CD4-positive, alpha-beta T cell treated with Interleukin-17A for 4 hours (primary cell): ENCODE results near the gene NPB.
A peak's percentile ranks its signal among the peaks of the same experiment; 100 is the strongest.

ENCODE experiments used
- DNase-seq: peaks from one replicate; pipeline ENCODE4 v3.0.0-alpha.2; 2020; ENCODE audit warnings: mixed read lengths

The NPB gene

DNA sequence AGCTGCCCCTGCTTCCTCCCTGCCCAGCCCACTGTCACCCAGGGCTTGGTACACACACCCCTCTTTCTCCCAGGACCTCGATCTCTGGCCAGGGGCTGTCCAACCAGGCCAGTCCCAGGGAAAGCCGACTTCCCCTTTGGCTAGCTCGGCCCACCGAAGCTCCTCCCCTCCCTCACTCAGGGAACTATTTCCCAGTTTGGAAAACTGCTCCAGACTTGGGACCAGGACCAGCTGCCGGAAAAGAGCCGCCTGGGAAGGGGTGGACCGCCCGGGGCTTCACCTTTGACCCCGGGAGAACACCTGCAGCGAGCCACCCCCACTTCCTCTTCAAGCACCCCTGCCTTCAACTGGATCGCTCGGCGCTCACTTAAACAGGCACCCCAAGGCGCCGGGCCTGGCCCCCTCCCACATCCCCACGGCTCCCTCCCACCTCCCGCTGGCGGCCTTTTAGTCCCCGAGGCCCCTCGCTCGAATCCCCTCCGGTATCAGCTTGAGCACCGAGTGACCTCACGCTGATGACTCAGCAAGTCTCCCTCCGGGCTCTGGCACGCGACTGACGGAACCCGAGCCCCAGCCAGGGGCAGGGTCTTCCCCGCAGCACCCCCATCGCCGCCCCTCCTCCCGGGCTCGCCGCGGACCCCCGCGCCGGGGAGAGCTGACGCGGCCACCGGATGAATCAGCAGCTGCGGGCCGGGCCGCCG is 24.6 kb downstream of the NPB start:
- peak; percentile 73 for DNase-seq

DNA sequence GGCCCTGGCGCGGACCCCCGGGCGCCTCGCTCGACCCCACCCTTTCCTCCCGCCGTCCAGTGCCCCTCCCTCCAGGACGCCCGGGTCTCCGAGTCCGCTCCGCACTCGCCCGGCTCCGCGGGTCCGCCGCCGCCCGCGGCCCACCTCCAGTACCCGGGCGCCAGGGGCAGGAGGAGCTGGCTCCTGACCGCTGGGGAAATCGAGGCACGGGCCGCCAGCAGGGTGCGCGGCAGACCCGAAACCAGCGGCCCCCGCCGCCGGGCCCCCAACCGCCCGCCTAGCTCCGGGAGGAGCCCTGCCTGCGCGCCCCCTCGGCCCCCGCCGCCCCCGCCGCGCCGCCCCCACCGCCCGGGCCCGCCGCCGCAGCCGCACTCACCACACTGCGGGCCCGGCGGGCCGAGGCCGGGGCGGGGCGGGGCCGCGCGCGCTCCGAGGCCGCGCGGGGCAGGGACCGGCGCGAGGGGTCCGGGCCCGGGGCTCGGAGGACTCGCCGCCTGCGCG is 25.2 kb downstream of the NPB start:
- no peak for DNase-seq

DNA sequence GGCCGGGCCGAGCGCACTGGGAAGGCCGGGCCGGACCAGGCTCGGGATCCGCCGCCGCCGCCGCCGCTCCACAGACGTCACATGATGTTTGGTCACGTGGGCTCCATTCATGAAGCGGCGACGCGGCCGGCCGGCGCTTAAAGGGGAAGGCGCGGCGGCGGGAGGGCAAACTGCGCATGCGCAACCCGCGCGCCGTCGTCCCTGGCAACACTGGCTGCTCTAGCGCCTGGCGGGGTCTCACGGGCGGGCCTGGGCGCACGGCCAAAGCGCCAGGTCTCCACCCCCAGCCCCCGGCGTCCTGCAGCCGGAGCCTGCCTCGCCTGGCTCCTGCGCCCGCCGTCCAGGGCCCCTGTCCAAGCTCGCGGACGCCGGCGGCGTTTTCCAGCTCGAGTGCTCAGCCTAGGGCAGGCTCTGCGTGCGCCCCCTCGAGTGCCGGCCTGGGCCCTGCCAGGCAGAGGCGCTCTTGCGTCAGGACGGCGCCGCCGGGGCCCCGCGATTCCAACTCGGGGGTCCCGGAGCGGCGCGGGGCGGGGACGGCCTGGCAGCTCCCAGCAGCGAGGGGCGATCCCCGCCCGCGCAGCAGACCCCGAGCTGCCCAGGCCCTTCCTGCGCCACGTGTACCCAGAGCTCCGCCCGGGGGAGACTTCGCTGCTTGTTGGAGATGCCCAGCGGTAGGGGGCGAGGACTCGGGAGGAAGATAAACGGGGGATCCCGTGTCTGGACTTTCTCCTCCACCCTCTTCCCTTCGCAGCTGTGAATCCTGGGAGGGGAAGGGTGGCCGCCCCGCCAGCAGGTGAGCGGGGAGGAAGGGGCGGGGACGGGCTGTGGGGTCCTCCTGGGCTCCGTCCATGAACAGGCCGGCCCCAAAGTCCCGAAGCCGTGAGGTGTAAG is 25.9 kb downstream of the NPB start, which contains the start of gene MAFG:
MAFG (minus strand) TSS at position 83 of the 891 bp plus-strand sequence. CDS start 4,550 bp downstream, outside the sequence.
- DNase-seq, result peak; percentile 94

DNA sequence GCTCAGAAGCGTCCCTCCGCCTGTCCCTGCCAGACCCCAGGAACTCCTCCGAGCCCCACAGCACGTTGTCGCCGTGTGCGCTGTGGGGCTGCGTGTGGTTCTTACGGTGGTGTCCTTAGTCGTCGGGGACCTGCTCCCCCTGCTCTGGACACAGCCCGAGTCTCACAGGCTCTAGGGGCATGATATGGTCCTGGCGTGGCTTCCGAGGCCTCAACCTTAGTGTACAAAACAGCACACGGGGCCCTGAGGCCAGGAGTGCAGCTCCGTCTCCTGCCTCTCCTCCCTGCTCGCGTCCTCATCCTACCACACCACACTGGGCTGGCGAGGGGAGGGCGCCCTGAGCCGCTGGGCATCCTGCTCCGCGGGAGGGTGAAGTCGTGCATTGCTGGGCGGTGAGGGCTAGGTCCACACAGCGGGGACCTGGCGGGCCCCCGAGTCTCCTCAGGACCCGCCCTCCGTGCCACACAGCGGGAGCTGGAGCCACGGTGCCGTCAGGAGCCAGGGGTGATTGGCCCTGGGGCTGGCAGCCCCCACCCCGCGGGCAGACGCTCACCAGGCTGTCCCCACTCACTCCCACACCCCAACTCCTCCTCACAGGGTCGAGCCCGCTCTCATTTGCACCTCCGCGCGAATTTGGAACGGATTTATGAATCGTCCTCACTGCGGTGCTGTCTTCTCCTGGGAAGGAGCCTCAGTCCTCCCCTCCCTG is 26.7 kb downstream of the NPB start:
- no peak for DNase-seq

DNA sequence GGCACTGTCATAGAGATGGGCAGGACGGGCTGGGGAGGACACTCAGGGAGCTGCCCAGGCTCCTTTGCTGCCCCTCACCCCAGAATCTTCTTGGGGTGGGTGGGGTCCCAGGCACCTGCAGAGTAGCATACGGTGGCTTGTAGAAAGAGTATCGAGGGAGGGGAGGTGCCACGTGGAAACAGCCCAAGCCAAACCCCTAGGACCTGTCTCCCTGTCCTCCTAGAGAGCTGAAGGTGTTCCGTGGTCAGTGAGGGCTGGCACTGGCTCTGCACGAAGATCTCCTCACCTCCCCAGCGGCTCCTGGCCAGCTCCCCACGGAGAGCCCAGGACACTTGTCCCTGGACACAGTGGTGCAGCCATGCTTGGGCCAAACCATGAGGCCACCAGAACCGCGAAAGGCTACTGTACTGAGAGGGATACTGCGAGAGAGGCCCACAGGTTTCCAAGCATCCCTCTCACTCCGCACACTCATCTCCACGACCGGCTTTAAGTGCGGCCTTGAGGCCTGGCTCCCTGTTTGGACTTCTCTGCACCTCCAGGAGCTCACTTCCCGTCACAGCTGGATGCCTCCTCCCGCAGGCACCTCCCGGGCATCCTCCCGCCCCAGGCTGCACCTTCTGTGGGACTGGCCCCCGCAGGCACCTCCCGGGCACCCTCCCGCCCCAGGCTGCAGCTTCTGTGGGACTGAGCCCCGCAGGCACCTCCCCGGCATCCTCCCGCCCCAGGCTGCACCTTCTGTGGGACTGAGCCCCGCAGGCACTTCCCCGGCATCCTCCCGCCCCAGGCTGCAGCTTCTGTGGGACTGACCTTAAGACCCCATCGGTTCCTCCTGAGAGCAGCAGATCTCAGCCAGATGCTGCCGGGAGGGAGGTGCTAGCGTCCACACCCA is 27.5 kb downstream of the NPB start:
- no peak for DNase-seq

DNA sequence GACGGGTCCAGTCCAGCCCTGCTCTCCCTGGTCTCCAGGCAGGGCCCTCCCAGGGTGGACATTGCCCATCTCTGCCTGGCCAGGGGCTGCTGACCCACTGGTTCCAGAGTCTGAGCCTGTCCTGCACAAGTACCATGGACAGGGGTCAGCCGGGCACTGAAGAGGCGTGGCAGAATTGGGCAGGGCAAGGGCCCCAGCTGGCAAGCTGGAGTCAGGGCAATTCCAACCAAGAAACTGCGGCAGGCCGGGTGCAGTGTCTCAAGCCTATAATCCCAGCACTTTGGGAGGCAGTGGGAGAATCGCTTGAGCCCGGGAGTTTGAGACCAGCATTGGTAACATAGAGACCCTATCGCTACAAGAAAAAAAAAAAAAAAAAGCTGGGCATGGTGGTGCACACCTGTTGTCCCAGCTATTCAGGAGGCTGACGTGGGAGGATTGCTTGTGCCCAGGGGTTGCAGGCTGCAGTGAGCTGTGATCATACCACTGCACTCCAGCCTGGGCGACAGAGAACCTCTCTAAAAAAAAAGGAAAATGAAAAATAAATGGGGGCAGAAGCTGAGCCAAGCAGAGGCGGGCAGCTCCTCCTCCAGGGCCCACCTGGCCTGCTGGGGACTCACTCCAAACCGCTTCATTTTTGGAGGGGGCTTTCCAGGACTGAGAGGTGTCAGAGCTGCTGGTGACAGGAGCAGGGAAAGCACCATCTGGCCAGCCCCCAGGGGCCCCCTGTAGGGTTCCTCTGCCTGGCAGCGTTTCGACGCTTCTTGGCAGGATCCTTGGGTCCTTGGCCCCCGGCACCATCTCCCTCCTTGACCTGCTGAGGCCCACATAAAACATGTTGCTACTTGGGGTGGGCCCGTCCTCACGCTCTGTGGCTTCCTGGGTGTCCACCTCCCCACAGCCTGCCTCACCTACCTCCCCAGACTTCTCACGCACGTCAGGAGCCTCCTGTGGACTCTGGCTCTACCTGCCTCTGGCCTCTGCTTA is 28.4 kb downstream of the NPB start:
- no peak for DNase-seq

DNA sequence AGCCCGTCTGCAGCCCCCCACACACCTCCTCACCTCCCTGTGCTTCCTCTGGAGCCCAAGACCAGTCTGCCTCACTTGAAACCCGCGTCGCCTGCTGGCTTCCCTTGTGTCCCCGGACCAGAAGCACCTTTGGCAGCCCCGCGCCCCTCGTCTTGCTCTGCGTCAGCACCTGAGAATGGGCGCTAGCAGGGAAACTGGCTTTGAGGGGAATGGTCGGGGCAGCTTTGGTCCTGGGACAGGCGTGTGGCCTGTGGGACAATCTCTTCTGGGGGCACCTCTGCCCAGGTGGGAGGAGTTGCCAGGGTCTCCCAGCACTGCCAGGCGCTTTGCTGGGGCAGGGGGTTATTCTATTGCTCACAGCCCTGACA is 29.1 kb downstream of the NPB start:
- no peak for DNase-seq

DNA sequence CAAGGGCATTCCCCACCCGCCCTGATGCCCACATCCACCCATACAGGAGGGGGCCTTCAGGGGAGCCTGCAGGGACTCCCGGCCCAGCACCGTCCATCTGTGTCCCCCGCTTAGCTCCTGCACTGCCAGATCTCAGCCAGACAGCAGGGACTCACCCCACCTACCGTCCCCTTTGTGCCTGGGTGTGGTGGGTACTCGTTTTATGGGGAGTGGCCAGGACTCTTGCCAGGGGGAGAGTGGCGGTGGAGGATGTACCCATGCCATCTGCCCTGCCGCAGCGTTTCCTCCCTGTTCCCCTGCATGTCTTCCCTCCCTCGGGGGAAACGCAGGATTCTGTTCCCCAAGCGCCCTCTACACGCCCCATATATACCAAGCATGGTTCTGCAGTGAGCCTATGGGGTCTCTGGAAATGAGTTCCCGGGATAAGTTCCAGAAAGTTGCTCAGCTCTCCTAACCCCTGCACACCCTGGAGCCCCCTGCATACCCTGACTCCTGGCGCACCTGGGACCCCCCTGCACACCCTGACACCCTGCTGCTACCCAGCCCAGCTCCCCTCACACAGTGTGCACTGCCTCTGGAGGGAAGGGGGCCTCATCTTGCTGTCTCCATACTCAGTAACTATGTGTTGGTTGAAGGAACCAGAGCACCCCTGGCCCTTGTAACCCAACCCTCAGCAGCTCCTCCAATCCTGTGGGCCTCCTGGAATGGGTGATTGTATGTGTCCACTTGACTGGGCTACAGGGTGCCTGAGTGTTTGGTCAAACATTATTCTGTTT is 29.7 kb downstream of the NPB start:
- DNase-seq, result no peak

DNA sequence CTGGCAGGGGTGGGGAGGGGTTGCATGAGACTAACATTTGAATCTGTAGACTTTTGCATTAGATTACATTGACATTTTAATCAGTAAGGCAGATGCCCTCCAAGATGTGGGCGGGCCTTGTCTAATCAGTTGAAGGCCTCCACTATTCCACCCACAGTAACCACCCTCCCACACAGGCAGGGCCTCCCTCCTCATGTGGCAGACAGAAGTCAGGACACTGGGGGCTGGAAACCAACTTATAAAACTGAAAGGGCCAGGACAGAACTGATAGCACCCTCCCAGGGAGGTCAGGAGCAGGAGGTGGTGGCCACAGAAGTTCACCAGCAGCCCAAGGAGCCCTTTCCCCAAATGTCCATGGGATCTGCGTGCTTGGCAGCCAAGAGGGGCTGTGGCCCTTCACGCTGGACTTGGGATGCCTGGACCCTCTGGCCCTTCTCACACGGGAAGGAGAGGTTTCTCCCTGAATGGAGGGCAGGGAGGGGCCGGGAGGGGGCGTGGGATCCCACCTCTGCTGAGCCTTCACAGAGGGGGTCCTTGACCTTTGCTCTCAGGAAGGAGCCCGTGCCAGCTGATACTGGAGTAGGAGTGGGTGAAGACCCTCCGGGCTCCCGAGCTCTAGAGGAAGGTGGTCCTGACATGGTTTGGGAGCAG is 30.4 kb downstream of the NPB start:
- no peak for DNase-seq

DNA sequence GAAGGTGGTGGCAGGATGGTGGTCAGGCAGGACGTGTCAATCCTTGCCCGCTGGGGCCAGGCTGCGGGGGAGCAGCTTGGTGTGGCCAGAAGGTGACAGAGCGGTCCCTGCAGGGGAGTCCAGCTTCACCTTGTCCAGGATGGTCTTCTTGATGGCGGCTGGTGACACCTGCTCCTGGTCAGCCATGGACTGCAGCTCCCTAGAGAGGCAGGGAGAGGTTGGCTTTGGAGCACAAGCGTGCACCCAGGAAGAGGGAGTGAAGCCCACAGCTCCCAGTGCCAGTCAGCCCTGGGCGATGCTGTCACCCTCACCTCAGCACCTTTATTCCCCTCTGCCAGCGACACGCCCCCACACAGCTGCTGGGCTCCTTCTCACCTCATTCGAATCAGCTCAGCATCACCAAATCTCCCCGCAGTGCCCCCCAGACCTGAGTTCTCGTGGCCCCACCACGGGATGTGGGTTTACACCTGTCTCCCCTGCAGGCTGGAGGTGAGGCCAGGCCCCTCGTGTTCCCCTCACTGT is 31.2 kb downstream of the NPB start:
- DNase-seq, result no peak

DNA sequence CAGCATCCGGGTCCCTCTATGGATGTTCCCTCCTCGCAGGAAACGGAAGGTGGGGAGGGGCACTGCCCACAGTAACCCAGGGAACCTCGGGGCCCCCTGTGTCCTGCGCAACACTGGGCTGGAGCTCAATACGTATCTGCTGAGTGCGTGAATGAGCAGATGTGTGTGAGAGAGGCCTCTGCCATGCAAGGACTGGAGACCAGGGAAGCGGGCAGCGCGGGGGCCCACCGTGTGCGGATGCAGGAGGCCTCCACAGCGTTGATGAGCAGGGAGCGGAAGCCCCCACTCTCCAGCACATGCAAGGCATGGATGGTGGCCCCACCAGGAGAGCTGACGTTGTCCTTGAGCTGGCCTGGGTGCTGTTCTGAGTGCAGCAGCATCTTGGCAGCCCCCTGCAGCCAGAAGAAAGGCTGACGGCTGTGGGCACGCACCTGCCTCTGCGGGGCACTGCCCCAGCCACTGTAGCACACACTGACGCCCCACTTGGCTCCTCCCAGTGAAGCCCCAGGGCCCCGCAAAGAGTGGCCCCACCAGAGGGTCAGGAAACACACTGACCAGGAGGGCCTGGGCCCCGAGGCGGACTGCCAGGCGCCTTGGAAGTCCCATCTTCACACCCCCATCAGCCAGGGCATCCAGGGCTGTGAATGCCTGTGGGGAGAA is 32.2 kb downstream of the NPB start:
- no peak for DNase-seq

DNA sequence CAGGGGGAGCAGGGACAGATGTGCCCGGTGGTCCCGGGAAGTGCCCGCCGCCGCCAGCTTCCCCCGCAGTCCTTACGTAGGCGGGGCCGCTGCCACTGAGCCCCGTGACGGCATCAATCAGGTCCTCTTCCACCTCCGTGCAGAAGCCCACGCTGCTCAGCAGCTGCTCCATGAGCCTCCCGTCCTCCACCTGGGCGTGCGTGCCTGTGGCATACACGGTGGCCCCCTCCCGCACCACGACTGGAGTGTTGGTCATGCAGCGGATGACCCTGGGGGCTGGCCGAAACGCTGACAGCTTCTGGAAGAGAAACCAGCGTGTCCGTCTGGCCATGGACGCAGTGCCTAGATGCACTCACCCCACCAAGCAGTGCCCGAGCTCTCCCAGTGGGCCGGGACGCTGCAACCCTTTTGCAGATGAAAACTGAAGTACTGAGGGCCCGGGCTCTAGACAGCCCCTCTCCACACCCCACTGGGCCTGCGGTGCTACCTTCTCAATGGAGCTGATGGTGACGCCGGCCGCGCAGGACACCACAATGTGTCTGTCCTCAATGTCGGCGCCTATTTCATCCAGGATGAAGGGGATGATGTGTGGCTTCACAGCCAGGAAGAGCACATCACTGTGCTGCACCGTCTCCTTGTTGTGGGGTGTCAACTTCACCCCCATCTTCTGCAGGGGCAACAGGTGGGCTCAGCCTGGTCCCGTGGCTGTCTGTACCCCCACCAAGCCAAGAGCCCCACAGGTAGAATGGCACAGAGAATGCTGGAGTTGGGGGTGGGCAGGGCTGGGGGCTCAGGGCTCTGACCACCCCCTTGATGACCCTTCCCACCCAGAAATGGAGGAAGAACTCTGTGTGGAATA is 33.0 kb downstream of the NPB start:
- DNase-seq, result no peak

DNA sequence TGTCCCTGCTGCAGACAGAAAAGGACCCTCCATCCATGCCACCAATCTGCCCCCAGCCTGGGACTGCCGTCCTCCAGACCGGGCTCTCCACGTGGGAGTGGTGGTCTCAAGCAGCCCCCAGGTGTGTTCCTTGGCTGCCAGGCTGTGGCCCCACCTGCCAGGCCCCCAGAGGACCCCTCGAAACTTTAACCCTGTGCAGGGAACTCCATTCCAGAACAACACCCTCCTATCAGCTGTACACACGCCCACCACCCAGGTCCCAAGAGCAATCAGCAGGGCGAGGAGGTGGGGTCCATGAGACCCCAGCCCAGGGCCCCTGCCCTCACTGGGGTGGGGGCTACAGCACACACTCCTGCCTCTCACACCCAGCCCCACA is 33.7 kb downstream of the NPB start:
- no peak for DNase-seq

DNA sequence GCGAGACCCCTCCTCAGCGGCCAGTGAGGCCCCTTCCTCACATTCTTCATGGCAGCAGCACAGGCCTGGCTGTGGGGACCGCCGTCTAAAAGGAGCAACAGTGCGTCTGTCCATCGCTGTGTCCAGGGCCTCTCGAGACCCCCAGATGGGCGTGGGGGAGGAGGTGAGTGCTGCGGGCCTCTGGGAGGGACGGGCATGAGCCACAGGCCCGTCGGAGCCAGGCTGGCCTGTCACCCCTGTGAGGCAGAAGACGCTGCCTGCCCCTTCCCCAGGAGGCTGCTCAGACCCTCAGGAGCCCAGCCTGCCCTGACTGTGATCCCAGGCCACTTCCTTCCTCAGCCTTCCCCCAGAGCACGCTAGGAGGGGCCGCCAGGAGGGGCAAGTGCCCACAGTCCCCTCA is 37.2 kb downstream of the NPB start:
- no peak for DNase-seq

DNA sequence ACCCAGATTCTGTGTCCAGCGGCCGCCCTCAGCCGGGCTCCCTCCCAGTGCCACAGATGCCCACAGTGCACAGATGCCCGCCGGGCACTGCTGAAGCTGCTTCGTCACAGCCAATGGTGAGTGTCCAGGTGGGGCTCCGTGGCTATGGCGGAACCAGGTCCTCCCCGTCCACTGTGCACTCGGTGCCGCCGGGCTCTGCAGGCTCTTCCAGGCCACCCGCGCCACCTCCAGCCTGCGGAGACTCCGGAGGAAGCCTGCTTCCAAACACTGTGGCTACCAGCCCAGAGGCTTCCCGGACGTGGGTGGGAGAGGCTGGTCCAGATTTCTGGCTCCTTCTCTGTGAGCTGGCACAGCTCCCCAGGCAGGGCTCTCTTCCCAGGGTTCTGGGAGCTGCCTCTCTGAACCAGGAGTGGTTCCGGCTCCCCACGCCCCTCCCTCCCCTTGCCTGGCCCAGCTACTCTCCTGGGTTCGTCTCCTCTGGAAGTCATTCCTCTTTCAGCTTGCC is 37.9 kb downstream of the NPB start:
- no peak for DNase-seq

DNA sequence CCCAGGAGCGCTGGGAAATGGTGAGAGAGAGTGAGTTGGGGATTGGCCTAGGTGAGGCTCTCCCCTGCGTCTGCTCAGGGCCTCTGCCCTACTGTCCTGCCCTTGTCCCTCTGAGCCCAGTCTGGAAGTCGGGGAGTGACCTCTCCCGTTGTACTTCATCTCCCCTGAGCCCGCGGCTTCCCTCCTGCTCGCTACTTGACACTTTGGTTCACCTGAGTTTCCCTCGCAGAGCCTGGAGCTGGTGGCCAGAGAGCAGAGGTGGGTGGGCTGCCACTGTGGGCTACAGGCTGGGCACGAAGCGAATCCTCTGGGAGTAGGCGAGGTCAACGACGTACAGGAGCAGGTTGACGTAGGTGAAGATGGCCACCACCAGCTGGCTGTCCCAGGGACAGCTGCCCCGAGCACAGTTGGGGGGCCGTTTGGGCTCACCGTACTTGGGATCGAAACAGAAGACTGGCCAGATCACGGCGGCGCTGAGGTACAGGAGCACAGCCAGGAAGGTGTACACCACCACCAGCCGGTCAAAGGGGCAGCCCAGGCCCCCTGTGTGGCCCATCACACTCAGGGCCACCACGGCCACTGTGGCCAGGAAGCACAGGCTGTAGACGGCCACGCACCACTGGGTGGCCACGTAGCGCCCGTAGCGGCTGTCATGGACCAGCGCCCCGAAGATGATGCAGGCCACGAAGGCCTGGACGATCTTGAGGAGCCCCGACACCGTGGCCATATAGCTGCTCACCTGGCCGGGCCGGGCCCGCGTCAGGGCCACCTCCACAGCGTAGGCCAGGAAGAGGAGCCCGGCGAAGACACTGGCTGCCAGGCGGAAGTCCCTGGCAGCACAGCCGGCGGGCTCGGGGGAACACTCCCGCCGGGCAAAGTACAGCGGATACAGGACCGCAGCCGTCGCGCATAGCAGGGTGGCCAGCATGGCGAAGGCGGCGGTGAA is 38.8 kb downstream of the NPB start:
- DNase-seq, result no peak
